Esophagus squamous epithelium (tissue), 5 donors: ENCODE measurements around the gene TAPT1. TPM values are rescaled to one million over a fixed set of nuclear protein-coding genes. Genes with fewer than 3 reads are reported as not detected.

Experiments used
- DNase-seq: peaks from one replicate; lab custom pipeline; 2025; lab: John Stamatoyannopoulos, UW
- H3K27ac ChIP-seq, 4 donors: fragments of 200-600 bp; sonication (generic); one replicate each; pipeline ENCODE4 v1.5.1; 2016 to 2019; ENCODE audit warnings: mild to moderate bottlenecking in 1 of 4
- H3K27me3 ChIP-seq, 4 donors: fragments of 200-600 bp; sonication (generic); 1 replicate in 3 of 4; 2 replicates in 1 of 4; pipeline versions ENCODE4 v1.5.1 to v1.6.0; 2017 to 2021; ENCODE audit warnings: antibody characterized with exemption in 1 of 4
- H3K36me3 ChIP-seq, 3 donors: fragments of 200-600 bp; sonication (generic); one replicate each; pipeline ENCODE4 v1.5.1; 2016 to 2019
- H3K4me1 ChIP-seq, 3 donors: fragments of 200-600 bp; sonication (generic); one replicate each; pipeline ENCODE4 v1.5.1; 2017 to 2019
- H3K4me3 ChIP-seq, 4 donors: fragments of 200-600 bp; sonication (generic); 1 replicate in 3 of 4; 2 replicates in 1 of 4; pipeline ENCODE4 v1.5.1; 2016 to 2019; ENCODE audit warnings: mild to moderate bottlenecking in 2 of 4, moderate library complexity in 1 of 4
- H3K9me3 ChIP-seq, 3 donors: fragments of 200-600 bp; sonication (generic); one replicate each; pipeline ENCODE4 v1.5.1; 2016 to 2019
- CTCF ChIP-seq, 6 experiments: fragments of 450-650 bp in 4 of 6; fragments of 200-600 bp in 2 of 6; sonication (generic) in 2 of 6; IDR thresholded peaks; one replicate each; pipeline ENCODE4 v1.5.1; 2016 to 2019; ENCODE audit warnings: antibody characterized with exemption in 6 of 6, mild to moderate bottlenecking in 4 of 6, moderate library complexity in 4 of 6
- POLR2A ChIP-seq, 4 donors: fragments of 450-650 bp; IDR thresholded peaks; one replicate each; pipeline ENCODE4 v1.6.1; 2017; ENCODE audit warnings: antibody characterized with exemption in 4 of 4, mild to moderate bottlenecking in 4 of 4, moderate library complexity in 3 of 4
- WGBS, 2 donors: methylation state at CpG; one replicate each; pipeline ENCODE4 v1.1.5; 2018; 5-methylcytosine and 5-hydroxymethylcytosine counted together
- intact Hi-C: fragments of 100-400 bp; cut with DNase I; formaldehyde crosslinking; loops from one replicate; pipeline ENCODE4 v1.15.0; 2022
- total RNA-seq, 4 donors: library from RNA; depleted of rRNA; stranded (reverse); fragments of >200 nt; gene quantifications; one replicate each; pipeline ENCODE4 v1.1.0, GENCODE V29; 2016
- donor health status: DM: yes; HTN: yes; CAD: no.

The TAPT1 gene
- total RNA-seq, 4 donors from 2014 or later: 9.4 to 23.8 (median 16.9) TPM

DNA sequence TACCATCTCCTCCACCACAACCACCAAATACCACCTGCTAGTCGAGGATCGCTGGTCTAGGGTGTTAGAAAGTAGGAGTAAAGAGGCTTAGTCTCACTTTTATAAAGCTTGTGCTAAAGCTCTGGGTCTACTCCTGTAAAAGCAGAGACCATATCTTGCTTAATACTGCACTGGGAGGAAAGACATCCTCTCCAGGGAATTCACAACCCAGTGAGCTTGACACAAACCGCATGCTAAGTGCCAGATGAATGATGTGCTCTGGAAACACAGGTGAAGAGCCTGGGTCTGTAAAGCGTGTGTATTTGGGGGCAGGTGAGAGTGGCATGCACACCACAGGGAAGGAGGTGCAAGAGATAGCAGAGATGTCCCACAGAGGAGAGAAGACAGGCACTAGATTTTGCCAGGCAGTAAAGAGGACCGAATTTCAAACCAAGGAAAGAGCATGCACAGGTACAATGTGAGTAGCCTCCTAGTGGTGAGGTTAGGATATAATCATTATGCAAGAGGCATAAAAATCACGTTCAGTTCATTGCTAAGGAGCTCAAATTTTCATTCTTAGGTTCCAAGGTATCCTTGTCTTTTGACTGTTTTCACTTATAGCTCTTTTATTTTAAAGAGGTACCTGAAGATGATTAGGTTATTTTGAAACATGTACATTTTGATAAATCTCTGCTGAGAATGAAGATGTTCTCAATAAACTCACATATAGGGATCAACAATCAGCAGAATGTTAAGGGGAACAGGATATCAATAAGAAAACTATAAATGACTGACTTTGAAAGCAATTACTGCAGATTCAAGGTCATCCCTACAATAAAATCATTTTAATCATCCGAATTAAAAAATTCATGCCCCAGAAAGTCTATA, 20.7 kb downstream of the TAPT1 start:
- DNase-seq: no peak
- 55 to 66% methylated on average over 6 to 7 of the region's 7 CpGs for WGBS, 2 donors
- peaks cover 0 to 40% (median 0%) of the 10 kb centered on the region in 3 donors for H3K36me3 ChIP-seq
- TF ChIP-seq CTCF (IDR thresholded peaks at IDR 0.05) (peak; percentile 38 to 67 (median 48)), POLR2A (IDR thresholded peaks at IDR 0.05) (no peak)
- H3K4me1 ChIP-seq: peaks cover 0 to 13% (median 0%) of the 10 kb centered on the region in 3 donors
- H3K27ac ChIP-seq: no peak overlapping the region
- H3K9me3 ChIP-seq: no peaks in the 10 kb centered on the region
- H3K27me3 ChIP-seq: no peaks in the 10 kb centered on the region
- no peak overlapping the region for H3K4me3 ChIP-seq
- intact Hi-C loops: no loop called here

GRCh38 chr4:16204505-16204904, 21.8 kb downstream of the TAPT1 start:
- Histone ChIP-seq H3K27ac (no peak overlapping the region), H3K9me3 (no peaks in the 10 kb centered on the region), H3K4me1 (peaks cover 0 to 13% (median 0%) of the 10 kb centered on the region in 3 donors), H3K36me3 (peaks cover 0 to 33% (median 0%) of the 10 kb centered on the region in 3 donors), H3K27me3 (no peaks in the 10 kb centered on the region), H3K4me3 (no peak overlapping the region)
- intact Hi-C loops: no loop called here
- DNase-seq: no peak
- 61 to 81% methylated on average over 3 of the region's 3 CpGs for WGBS, 2 donors
- TF ChIP-seq CTCF (IDR thresholded peaks at IDR 0.05): no peak
- no peak for TF ChIP-seq POLR2A (IDR thresholded peaks at IDR 0.05)

- DNase-seq: no peak
- WGBS, 2 donors: 60 to 93% methylated on average over 1 to 2 of the region's 2 CpGs
- TF ChIP-seq POLR2A (IDR thresholded peaks at IDR 0.05) (no peak), CTCF (IDR thresholded peaks at IDR 0.05) (no peak)
- Histone ChIP-seq H3K27ac (no peak overlapping the region), H3K4me1 (peaks cover 0 to 22% (median 0%) of the 10 kb centered on the region in 3 donors), H3K27me3 (no peaks in the 10 kb centered on the region), H3K36me3 (peaks cover 0 to 25% (median 0%) of the 10 kb centered on the region in 3 donors), H3K4me3 (no peak overlapping the region), H3K9me3 (no peaks in the 10 kb centered on the region)
- intact Hi-C loops: no loop called here
Measured at GRCh38 chr4:16203083-16203482, 23.2 kb downstream of the TAPT1 start.

DNA sequence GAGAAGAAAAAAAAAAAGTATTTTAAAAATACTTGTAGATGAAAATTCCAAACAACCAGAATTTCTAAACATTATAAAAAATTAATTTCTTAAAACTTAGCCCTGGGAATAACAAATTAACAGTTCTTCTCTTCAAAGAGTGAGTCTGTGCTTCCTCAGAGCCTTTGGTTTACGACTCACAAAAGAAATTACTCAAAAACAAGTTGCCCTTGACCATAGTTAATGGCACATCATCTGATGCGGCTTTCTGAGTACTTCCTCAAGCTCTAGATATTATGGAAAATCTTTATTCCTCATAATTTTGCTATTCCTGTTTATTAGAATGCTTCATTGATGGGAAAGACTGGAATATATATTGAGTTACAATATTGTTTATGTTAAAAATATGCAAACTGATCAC, 23.7 kb downstream of the TAPT1 start:
- WGBS, 2 donors: 73 to 95% methylated on average over 2 of the region's 2 CpGs
- intact Hi-C loops: no loop called here
- TF ChIP-seq CTCF (IDR thresholded peaks at IDR 0.05) (no peak), POLR2A (IDR thresholded peaks at IDR 0.05) (no peak)
- H3K27ac ChIP-seq: no peak overlapping the region
- peaks cover 0 to 25% (median 0%) of the 10 kb centered on the region in 3 donors for H3K36me3 ChIP-seq
- H3K9me3 ChIP-seq: no peaks in the 10 kb centered on the region
- peaks cover 0 to 27% (median 0%) of the 10 kb centered on the region in 3 donors for H3K4me1 ChIP-seq
- H3K27me3 ChIP-seq: no peaks in the 10 kb centered on the region
- no peak overlapping the region for H3K4me3 ChIP-seq
- no peak for DNase-seq

GRCh38 chr4:16199093-16199492, 27.2 kb downstream of the TAPT1 start:
- TF ChIP-seq CTCF (IDR thresholded peaks at IDR 0.05) (peak in 2 of 6 experiments; percentile 23 to 38), POLR2A (IDR thresholded peaks at IDR 0.05) (no peak)
- Histone ChIP-seq H3K4me1 (peaks cover 0 to 34% (median 3%) of the 10 kb centered on the region in 3 donors), H3K9me3 (no peaks in the 10 kb centered on the region), H3K36me3 (peaks cover 0 to 25% (median 0%) of the 10 kb centered on the region in 3 donors), H3K4me3 (no peak overlapping the region), H3K27me3 (no peaks in the 10 kb centered on the region), H3K27ac (no peak overlapping the region)
- no peak for DNase-seq
- intact Hi-C loops: loop anchor here (5.0 kb wide), 1 partner anchor 167 kb away; no protein-coding TSS in a partner anchor
- WGBS, 2 donors: 94 to 96% methylated on average over 1 of the region's 1 CpG
